Ectodermal cell (in vitro differentiated cells): ENCODE data around the gene CLRN1.

Source experiments
- H3K27ac ChIP-seq: 2 replicates; pipeline ENCODE4 v1.7.0; 2013; ENCODE audit warnings: mild to moderate bottlenecking, low read depth, low read length; ENCODE audit not compliant: insufficient read depth, poor library complexity, severe bottlenecking
- H3K27me3 ChIP-seq: 2 replicates; pipeline ENCODE4 v1.7.0; 2013; ENCODE audit warnings: mild to moderate bottlenecking, low read length; ENCODE audit not compliant: insufficient read depth, control insufficient read depth, poor library complexity, severe bottlenecking
- H3K36me3 ChIP-seq: one replicate; pipeline ENCODE4 v1.7.0; 2013; ENCODE audit warnings: low read length; ENCODE audit not compliant: control insufficient read depth, insufficient read depth
- H3K4me1 ChIP-seq: one replicate; pipeline ENCODE4 v1.7.0; 2013; ENCODE audit warnings: low read length; ENCODE audit not compliant: control insufficient read depth, insufficient read depth
- H3K4me3 ChIP-seq: 2 replicates; pipeline ENCODE4 v1.7.0; 2013; ENCODE audit warnings: low read depth, low read length, control low read depth; ENCODE audit not compliant: insufficient read depth
- H3K9me3 ChIP-seq: 2 replicates; pipeline ENCODE4 v1.7.0; 2013; ENCODE audit warnings: mild to moderate bottlenecking, low read length, moderate library complexity; ENCODE audit not compliant: control insufficient read depth
- WGBS, 2 experiments: methylation state at CpG; one replicate each; pipeline ENCODE4 v1.1.7; 2013; ENCODE audit warnings: missing lambda C conversion rate in 2 of 2; 5-methylcytosine and 5-hydroxymethylcytosine counted together

The CLRN1 gene

GRCh38 chr3:150905339-150905738, 67.2 kb downstream of the CLRN1 start, which contains the start of gene MINDY4B:
MINDY4B (minus strand) TSS chr3:150905439; CDS start chr3:150905439, 0 bp downstream.
- no peak within 1 kb of the TSS for H3K27ac ChIP-seq
- no peak within 1 kb of the TSS for H3K4me3 ChIP-seq
- no peaks in the 10 kb centered on the region for H3K4me1 ChIP-seq
- H3K36me3 ChIP-seq = no peaks in the 10 kb centered on the region
- H3K27me3 ChIP-seq = no peaks in the 10 kb centered on the region
- WGBS, 2 experiments = 90 to 91% methylated on average over 4 of the region's 4 CpGs
- H3K9me3 ChIP-seq = no peaks in the 10 kb centered on the region

GRCh38 chr3:150902988-150903387, 69.5 kb downstream of the CLRN1 start:
- Histone ChIP-seq H3K36me3 (no peaks in the 10 kb centered on the region), H3K27ac (no peak overlapping the region), H3K27me3 (no peaks in the 10 kb centered on the region), H3K4me3 (no peak overlapping the region), H3K4me1 (no peaks in the 10 kb centered on the region), H3K9me3 (no peaks in the 10 kb centered on the region)
- 100% methylated on average over 2 of the region's 2 CpGs for WGBS, 2 experiments

GRCh38 chr3:150901793-150902192, 70.7 kb downstream of the CLRN1 start:
- 91 to 92% methylated on average over 10 of the region's 10 CpGs for WGBS, 2 experiments
- Histone ChIP-seq H3K27me3 (no peaks in the 10 kb centered on the region), H3K36me3 (no peaks in the 10 kb centered on the region), H3K9me3 (no peaks in the 10 kb centered on the region), H3K4me3 (no peak overlapping the region), H3K4me1 (no peaks in the 10 kb centered on the region), H3K27ac (no peak overlapping the region)

- 88 to 94% methylated on average over 2 of the region's 2 CpGs for WGBS, 2 experiments
Observed at GRCh38 chr3:150899141-150899540, 73.4 kb downstream of the CLRN1 start.

GRCh38 chr3:150898046-150898754, 74.3 kb downstream of the CLRN1 start:
- H3K27ac ChIP-seq = no peak overlapping the region
- H3K27me3 ChIP-seq = no peaks in the 10 kb centered on the region
- no peaks in the 10 kb centered on the region for H3K9me3 ChIP-seq
- no peaks in the 10 kb centered on the region for H3K4me1 ChIP-seq
- WGBS, 2 experiments = 89% methylated on average over 2 to 3 of the region's 3 CpGs
- no peaks in the 10 kb centered on the region for H3K36me3 ChIP-seq
- H3K4me3 ChIP-seq = no peak overlapping the region

More at GRCh38 chr3:150899141-150899540, 73.4 kb downstream of the CLRN1 start:
- Histone ChIP-seq H3K36me3 (no peaks in the 10 kb centered on the region), H3K27me3 (no peaks in the 10 kb centered on the region), H3K4me1 (no peaks in the 10 kb centered on the region), H3K27ac (no peak overlapping the region), H3K4me3 (no peak overlapping the region), H3K9me3 (no peaks in the 10 kb centered on the region)

- Histone ChIP-seq H3K27ac (no peak overlapping the region), H3K4me3 (no peak overlapping the region), H3K4me1 (no peaks in the 10 kb centered on the region), H3K9me3 (no peaks in the 10 kb centered on the region), H3K36me3 (no peaks in the 10 kb centered on the region), H3K27me3 (no peaks in the 10 kb centered on the region)
- WGBS, 2 experiments = 93 to 96% methylated on average over 3 of the region's 3 CpGs
Observed at GRCh38 chr3:150897592-150897991, 74.9 kb downstream of the CLRN1 start.

GRCh38 chr3:150890831-150891230, 81.7 kb downstream of the CLRN1 start:
- WGBS, 2 experiments = 94 to 95% methylated on average over 9 of the region's 9 CpGs
- Histone ChIP-seq H3K4me3 (no peak overlapping the region), H3K27me3 (no peaks in the 10 kb centered on the region), H3K4me1 (no peaks in the 10 kb centered on the region), H3K36me3 (no peaks in the 10 kb centered on the region), H3K9me3 (no peaks in the 10 kb centered on the region), H3K27ac (no peak overlapping the region)

GRCh38 chr3:150890295-150890694, 82.2 kb downstream of the CLRN1 start:
- Histone ChIP-seq H3K27me3 (no peaks in the 10 kb centered on the region), H3K4me3 (no peak overlapping the region), H3K4me1 (no peaks in the 10 kb centered on the region), H3K27ac (no peak overlapping the region), H3K9me3 (no peaks in the 10 kb centered on the region), H3K36me3 (no peaks in the 10 kb centered on the region)
- WGBS, 2 experiments = 89 to 96% methylated on average over 1 to 3 of the region's 3 CpGs

- Histone ChIP-seq H3K27ac (no peak overlapping the region), H3K4me1 (no peaks in the 10 kb centered on the region), H3K36me3 (no peaks in the 10 kb centered on the region), H3K4me3 (no peak overlapping the region), H3K9me3 (no peaks in the 10 kb centered on the region), H3K27me3 (no peaks in the 10 kb centered on the region)
- WGBS, 2 experiments = 85 to 87% methylated on average over 6 of the region's 6 CpGs
Observed at GRCh38 chr3:150889106-150889505, 83.4 kb downstream of the CLRN1 start.

GRCh38 chr3:150887031-150887430, 85.5 kb downstream of the CLRN1 start:
- H3K27ac ChIP-seq = no peak overlapping the region
- no peaks in the 10 kb centered on the region for H3K36me3 ChIP-seq
- H3K9me3 ChIP-seq = no peaks in the 10 kb centered on the region
- H3K4me1 ChIP-seq = no peaks in the 10 kb centered on the region
- WGBS, 2 experiments = 93 to 94% methylated on average over 2 of the region's 2 CpGs
- no peaks in the 10 kb centered on the region for H3K27me3 ChIP-seq
- H3K4me3 ChIP-seq = no peak overlapping the region
